ENCODE data around the gene S1PR3.

The S1PR3 gene

GRCh38 chr9:89047667-89048066 is 56.4 kb downstream of the S1PR3 start:
- H3F3A ChIP-seq (ENCODE audit: insufficient read depth, low read length) = no peaks in the 10 kb centered on the region
- no peaks in the 10 kb centered on the region; the same call in 1 of the 2 replicates for H3K27me3 ChIP-seq (ENCODE audit: insufficient read depth, low read length)
- no peaks in the 10 kb centered on the region for H3K4me1 ChIP-seq (ENCODE audit: insufficient read depth, low read length, severe bottlenecking)
- H3K9me3 ChIP-seq (ENCODE audit: low read length) = no peaks in the 10 kb centered on the region
- H3K9me2 ChIP-seq (ENCODE audit: low read depth, low read length) = no peaks in the 10 kb centered on the region
- no peaks in the 10 kb centered on the region for H3K79me2 ChIP-seq (ENCODE audit: insufficient read depth, low read length)
- H3K36me3 ChIP-seq (ENCODE audit: insufficient read depth, low read length) = no peaks in the 10 kb centered on the region
- no peak overlapping the region for H2AFZ ChIP-seq (ENCODE audit: low read length)
- no peak overlapping the region for H3K27ac ChIP-seq (ENCODE audit: low read depth, low read length, poor library complexity, severe bottlenecking)
- no peak overlapping the region for H3K4me3 ChIP-seq (ENCODE audit: low read depth, low read length, poor library complexity, severe bottlenecking)
- H3K9ac ChIP-seq (ENCODE audit: low read length) = no peak overlapping the region
- TF ChIP-seq EZH2 (IDR thresholded peaks at IDR 0.05; ENCODE audit: borderline replicate concordance, low read length) (no peak), CTCF (IDR thresholded peaks at IDR 0.05; ENCODE audit: low read length) (no peak)
- no peaks in the 10 kb centered on the region for H4K20me1 ChIP-seq (ENCODE audit: insufficient read depth, low read length)
- no peak overlapping the region for H3K4me2 ChIP-seq (ENCODE audit: low read length)

GRCh38 chr9:89048616-89049015 is 57.3 kb downstream of the S1PR3 start:
- Histone ChIP-seq H3F3A (ENCODE audit: insufficient read depth, low read length) (no peaks in the 10 kb centered on the region), H4K20me1 (ENCODE audit: insufficient read depth, low read length) (no peaks in the 10 kb centered on the region), H3K4me2 (ENCODE audit: low read length) (no peak overlapping the region), H2AFZ (ENCODE audit: low read length) (no peak overlapping the region), H3K27me3 (ENCODE audit: insufficient read depth, low read length) (no peaks in the 10 kb centered on the region; the same call in 1 of the 2 replicates), H3K4me3 (ENCODE audit: low read depth, low read length, poor library complexity, severe bottlenecking) (no peak overlapping the region), H3K9me3 (ENCODE audit: low read length) (no peaks in the 10 kb centered on the region), H3K36me3 (ENCODE audit: insufficient read depth, low read length) (no peaks in the 10 kb centered on the region), H3K79me2 (ENCODE audit: insufficient read depth, low read length) (no peaks in the 10 kb centered on the region), H3K9ac (ENCODE audit: low read length) (no peak overlapping the region), H3K4me1 (ENCODE audit: insufficient read depth, low read length, severe bottlenecking) (no peaks in the 10 kb centered on the region), H3K9me2 (ENCODE audit: low read depth, low read length) (no peaks in the 10 kb centered on the region), H3K27ac (ENCODE audit: low read depth, low read length, poor library complexity, severe bottlenecking) (no peak overlapping the region)
- no peak for TF ChIP-seq CTCF (IDR thresholded peaks at IDR 0.05; ENCODE audit: low read length)
- no peak for TF ChIP-seq EZH2 (IDR thresholded peaks at IDR 0.05; ENCODE audit: borderline replicate concordance, low read length)

GRCh38 chr9:89049646-89050045 is 58.4 kb downstream of the S1PR3 start:
- Histone ChIP-seq H3K4me1 (ENCODE audit: insufficient read depth, low read length, severe bottlenecking) (no peaks in the 10 kb centered on the region), H3K4me2 (ENCODE audit: low read length) (no peak overlapping the region), H3K79me2 (ENCODE audit: insufficient read depth, low read length) (no peaks in the 10 kb centered on the region), H3K4me3 (ENCODE audit: low read depth, low read length, poor library complexity, severe bottlenecking) (no peak overlapping the region), H4K20me1 (ENCODE audit: insufficient read depth, low read length) (no peaks in the 10 kb centered on the region), H3K36me3 (ENCODE audit: insufficient read depth, low read length) (no peaks in the 10 kb centered on the region), H3K27ac (ENCODE audit: low read depth, low read length, poor library complexity, severe bottlenecking) (no peak overlapping the region), H3F3A (ENCODE audit: insufficient read depth, low read length) (no peaks in the 10 kb centered on the region), H3K9ac (ENCODE audit: low read length) (no peak overlapping the region), H3K27me3 (ENCODE audit: insufficient read depth, low read length) (no peaks in the 10 kb centered on the region; the same call in 1 of the 2 replicates), H3K9me2 (ENCODE audit: low read depth, low read length) (no peaks in the 10 kb centered on the region), H2AFZ (ENCODE audit: low read length) (no peak overlapping the region), H3K9me3 (ENCODE audit: low read length) (no peaks in the 10 kb centered on the region)
- TF ChIP-seq CTCF (IDR thresholded peaks at IDR 0.05; ENCODE audit: low read length) (no peak), EZH2 (IDR thresholded peaks at IDR 0.05; ENCODE audit: borderline replicate concordance, low read length) (no peak)

Data from OCI-LY1 (cell line).